ENCODE measurements around the gene SLC6A16.
"Not testable (repeated sequence)": the region's sequence is repeated elsewhere in the genome, so short reads cannot be mapped to it uniquely, and the experiment has no call there.

Gene SLC6A16

DNA sequence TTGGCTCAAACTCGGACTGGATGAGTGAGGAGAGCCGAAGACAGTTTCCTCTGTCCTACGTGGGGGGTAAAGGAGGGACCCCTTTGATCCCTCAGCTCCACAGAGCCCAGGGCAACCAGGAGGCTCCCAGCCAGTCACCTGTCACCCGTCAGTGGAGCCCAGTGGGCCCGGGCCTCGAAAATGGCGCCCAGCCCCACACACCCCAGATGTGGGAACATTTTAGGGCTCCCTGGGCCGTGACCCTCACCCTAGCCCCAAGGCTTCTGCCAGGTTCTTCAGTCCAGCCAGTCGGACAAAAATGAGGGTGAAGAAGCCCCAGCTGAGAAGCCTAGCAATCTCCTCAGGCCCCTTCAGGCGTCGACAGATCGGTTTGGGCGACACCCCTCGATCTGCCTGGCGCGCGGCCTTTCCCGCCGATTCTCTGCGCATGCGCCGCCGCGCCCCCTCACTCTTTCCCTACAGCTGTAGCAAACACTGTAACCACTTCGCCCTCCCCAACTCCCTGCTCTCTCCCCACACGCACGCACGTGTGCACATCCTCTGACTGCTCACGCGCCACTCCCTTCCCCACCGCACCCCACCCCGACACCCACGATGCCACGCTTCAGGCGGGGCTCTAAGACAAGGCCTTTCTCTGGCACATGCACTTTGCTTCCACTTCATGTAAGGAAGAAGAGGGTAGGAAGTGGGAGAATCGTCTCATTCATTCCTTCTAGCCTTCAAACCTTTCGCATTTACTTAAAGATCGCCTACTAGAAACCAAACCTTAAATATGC is at the start of gene SLC6A16:
SLC6A16 (minus strand) TSS at position 391 of the 776 bp plus-strand sequence. CDS start 13,844 bp downstream, outside the sequence.
- DNase-seq (ENCODE audit: low read depth), result no peak

DNA sequence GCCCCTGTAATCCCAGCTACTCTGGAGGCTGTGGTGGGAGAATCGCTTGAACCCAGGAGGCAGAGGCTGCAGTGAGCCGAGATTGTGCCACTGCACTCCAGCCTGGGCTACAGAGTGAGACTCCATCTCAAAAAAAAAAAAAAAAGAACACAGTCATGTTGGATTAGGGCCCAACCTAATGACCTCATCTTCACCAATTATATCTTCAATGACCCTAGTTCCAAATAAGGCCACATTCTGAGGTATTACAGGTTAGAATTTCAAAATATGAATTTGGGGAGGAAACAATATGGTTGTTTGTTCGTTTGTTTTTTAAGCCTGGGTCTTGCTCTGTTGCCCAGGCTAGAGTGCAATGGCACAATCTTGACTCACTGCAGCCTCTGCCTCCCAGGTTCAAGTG is 48.2 kb upstream of the SLC6A16 start:
- not testable (repeated sequence) for DNase-seq (ENCODE audit: low read depth)

DNA sequence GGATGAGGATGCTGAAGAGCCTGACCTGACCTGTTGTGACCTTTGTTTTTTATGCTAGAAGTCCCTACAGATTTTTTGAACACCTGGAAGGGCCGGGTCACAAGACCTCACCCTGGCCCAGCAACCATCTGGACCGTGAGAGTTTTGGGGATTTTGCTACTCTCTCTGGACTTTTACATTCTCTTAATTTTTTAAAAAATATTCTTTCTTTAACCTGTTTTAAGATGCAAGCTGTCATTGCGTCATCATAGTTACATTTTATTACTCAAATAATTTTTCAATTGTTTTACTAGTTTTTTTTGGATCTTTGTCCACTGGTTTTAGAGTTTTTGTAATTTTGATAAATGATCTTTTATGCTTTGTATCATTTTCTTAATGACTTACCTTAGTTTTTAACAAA is 46.2 kb upstream of the SLC6A16 start:
- no peak for DNase-seq (ENCODE audit: low read depth)

DNA sequence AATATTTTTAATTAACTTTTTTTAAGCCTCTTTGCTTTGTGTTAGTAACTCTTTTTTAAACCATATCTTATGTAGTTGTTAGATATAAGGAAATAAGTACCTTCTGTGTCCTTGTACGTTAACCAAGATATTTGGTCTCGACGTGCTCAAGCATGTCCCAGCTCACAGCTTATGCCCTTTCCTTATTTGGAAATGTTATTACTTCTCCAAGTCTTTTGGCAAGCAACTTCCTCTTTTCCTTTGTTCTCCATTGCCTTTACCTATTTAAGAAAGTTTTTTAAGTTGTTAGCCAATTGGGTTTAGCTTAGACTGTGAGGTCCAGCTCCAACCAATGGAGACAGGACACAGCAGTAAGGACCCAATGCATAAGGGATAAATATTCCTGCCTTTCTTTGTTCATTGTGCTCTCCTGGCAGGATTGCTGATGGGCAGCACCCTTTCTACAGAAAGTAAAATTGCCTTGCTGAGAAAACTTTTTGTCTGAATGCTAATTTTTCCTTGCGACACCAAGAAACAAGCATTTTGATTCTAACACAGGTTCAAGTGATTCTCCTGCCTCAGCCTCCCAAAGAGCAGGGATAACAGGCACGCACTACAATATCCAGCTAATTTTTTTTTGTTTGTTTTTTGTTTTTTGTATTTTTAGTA is 43.8 kb upstream of the SLC6A16 start:
- DNase-seq (ENCODE audit: low read depth), result no peak

DNA sequence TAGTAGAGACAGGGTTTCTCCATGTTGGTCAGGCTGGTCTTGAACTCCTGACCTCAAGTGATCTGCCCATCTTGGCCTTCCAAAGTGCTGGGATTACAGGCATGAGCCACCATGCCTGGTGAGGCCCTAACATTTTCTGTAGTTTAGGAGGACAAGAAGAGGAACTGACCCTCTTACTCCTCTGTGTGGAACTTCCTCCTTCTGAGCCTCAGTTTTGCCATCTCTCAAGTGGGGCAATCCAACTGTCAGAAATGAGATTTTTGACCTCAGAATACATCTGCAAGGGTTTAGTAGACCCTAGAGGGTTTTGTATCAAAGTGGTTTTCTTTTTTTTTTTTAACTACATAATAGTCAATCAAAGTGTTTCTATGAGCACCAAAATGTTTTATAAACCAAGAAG is 41.1 kb upstream of the SLC6A16 start:
- no peak for DNase-seq (ENCODE audit: low read depth)

DNA sequence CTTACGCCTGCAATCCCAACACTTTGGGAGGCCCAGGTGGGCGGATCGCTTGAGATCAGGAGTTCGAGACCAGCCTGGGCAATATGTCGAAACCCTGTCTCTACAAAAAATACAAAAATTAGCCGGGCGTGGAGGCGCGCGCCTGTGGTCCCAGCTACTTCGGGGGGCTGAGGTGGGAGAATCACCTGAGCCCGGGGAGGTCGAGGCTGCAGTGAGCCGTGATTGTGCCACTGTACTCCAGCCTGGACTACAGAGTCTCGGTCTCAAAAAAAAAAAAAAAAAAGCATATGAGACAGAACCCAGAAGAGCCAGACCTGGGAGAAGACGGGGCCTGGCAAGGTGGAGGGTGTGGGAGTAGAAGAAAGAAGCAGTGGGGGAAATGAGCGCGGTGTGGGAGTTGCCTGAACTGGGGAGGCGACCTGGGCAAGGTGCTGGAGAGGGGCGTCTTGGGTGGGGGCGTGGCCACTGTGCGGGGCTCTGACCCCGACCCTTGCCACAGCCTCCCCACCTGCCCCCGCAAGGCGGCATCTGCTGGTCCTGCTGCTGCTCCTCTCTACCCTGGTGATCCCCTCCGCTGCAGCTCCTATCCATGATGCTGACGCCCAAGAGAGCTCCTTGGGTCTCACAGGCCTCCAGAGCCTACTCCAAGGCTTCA is 39.2 kb upstream of the SLC6A16 start:
- DNase-seq (ENCODE audit: low read depth), result no peak

DNA sequence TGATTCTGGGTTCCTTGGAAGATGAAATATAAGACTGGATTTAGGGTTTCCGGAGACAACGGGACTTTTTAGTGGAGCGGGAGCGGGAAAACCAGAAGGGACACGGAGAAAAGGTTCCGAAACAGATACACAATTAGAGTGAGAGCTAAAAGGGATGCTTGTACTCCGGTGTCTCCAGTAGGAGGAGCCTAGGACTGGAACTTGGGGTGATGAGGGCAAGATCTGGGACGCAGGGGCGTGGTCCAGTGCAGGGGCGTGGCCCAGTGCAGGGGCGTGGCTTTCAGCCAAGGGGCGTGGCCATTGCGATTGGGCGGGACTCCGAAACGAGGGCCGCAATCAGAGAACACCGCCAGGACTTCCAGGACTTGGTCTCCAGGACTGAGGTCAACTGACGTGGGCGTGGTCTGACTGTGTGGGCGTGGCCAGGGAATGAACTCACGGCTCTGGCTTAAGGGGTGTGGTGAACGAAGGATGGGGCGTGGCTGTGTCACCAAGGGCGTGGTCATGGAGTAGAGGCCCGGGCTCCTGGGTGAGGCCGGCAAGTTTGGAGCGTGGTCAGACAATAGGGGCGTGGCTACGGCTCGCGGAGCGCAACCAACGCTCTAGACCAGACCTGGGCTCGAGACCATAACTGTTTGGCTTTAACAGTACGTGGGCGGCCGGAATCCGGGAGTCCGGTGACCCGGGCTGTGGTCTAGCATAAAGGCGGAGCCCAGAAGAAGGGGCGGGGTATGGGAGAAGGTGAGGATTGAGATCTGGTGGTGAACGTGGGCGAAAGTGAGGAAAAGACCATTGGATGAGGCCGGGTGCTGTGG is 38.5 kb upstream of the SLC6A16 start, which contains the start of gene DKKL1:
DKKL1 (plus strand) TSS at position 610 of the 815 bp plus-strand sequence; CDS start at position 732, 122 bp downstream.
- DNase-seq (ENCODE audit: low read depth), result peak; percentile 36

DNA sequence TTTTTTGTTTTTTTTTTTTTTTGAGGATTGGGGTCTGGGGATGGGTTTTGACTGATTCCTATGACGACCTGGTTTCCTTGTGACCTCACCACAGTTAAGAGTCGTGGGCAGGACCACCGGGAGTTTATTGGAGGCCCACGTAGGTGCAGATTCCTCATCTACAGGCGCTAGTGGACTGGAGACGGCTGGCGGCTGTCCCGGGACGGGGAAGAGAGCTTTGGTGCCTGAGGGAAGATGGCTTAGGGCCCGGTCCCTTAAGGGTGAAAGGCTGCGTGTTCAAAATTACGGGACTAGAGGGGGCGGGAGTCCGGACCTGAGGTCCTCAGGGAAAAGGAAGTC is 37.9 kb upstream of the SLC6A16 start:
- no peak for DNase-seq (ENCODE audit: low read depth)

DNA sequence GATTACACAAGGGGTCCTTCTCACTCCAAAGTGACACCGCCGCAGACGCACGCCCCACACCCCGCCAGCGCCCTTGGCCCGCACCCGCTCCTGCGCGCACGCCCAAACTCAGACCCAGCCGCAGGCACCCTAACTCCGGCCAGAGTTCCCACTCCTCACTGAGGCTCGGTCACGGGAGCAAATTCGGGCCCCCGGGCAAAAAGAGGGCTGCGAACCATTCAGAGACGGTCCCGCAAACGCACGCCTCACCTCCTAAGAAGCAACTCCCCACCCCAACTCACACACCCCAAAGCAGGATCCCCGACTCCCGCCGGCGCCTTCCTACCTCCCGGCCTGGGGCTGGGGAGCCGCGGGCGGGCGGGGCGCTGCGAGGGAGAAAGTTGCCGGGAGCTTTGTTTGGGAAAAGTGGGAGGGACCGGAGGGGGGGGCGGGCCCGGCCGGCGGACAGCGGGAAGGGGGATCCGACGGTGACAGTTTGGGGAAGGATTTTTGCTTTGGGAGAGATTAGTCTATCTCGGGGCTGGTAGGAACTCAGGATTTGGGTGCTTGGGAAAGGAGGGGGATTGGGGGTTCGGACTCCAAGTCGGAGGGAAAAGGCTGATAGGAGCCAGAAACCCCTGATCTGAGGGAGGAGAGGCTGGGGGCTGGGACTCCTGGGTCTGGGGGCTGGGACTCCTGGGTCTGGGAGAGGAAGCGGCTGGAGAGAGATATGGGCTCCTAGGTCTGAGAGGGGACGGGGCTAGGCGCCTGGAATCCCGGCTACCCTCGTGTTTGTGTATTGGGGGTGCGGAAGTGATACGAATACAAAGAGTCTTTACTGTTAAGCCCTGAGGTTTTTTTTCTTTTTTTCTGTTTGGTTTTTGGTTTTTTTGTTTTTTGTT is 37.3 kb upstream of the SLC6A16 start, which contains the start of gene TEAD2:
TEAD2 (minus strand) TSS at position 369 of the 881 bp plus-strand sequence. CDS start 2,341 bp downstream, outside the sequence.
- DNase-seq (ENCODE audit: low read depth), result no peak

DNA sequence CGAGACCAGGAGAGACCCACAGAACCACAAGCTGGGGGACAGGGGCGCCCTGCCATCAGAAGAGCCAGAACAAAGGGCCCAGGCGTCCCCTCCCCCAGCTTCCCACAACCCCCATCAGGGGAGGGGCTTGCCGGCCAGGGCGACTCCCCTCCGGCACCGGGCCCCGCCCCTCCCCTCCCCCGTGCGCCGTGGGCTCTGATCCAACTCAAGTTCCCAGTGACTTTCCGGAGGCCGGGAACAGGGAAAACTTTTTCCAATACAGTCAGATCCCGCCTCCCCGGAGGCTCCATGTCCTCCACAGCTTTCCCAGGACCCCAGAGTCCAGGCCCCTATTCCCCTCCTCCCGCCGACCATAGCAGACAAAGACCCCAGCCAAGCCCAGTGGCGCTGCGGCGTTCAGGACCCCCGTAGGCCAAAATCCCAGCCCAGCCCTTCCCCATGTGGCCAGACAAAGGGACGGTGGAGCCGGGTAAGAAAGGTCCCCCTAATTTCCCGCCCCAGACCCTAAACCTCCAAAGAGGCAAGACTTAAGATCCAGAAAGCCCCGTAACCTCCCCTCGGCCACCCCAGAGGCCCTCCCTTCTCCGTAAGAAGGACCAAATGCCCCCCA is 36.6 kb upstream of the SLC6A16 start:
- DNase-seq (ENCODE audit: low read depth), result no peak

DNA sequence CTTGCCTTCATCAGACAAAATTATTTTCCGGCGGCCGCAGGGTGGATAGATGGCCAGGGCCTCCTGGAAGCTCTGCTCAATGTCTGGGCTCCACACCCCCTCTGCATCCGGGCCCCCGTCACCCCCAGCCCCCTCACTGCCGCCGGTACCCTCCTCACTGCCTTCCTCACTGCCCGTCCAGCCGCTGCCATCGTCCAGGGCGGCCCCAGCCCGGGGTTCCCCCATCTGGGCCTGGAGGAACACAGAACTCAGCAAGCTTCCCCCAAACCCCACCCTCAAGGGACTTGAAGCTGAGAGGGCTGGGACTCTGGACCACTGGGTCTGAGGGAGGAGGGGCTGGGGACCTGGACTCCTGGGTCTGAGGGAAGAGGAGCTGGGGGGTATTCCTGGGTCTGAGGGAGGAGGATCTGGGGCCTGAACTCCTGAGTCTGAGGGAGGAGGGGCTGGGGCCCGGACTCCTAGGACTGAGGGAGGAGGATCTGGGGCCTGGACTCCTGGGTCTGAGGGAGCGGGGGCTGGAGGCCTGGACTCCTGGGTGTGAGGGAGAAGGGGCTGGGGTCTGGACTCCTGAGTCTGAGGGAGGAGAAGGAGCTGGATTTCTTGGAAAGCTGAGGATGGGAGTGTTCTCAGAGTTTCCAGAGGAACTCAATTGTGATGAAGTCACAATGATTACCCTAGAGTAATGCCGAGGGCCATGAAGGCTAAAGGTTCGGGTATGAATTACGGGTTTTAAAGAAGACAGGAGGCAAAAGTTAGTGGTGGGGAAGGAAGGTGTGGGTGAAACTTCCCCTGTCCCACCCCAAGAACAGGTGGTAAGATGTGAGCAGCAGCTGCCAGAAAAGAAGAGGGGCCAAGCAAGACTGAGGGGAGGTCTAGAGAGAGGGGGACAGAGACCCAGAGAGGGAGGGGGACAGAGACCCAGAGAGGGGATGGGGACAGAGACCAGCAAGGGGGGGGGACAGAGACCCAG is 35.1 kb upstream of the SLC6A16 start:
- DNase-seq (ENCODE audit: low read depth), result no peak

DNA sequence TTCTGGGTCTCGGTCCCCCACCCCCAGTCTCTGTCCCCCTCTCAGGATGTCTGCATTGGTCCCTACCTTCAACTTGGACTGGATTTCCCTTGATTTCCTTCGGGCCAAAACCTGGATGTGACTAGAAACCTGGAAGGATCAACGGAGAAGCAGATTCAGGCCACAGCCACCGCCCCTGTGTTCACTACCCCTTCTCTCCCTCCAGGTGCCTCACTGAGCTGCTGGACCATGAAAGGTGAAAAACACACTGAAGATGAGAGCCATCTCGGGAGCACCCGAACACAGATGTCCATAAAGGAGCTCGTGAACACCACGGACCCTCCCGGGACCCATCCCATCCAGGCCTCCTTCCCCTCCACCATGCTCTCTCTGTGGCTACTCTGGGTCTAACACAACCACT is 32.2 kb upstream of the SLC6A16 start:
- no peak for DNase-seq (ENCODE audit: low read depth)

DNA sequence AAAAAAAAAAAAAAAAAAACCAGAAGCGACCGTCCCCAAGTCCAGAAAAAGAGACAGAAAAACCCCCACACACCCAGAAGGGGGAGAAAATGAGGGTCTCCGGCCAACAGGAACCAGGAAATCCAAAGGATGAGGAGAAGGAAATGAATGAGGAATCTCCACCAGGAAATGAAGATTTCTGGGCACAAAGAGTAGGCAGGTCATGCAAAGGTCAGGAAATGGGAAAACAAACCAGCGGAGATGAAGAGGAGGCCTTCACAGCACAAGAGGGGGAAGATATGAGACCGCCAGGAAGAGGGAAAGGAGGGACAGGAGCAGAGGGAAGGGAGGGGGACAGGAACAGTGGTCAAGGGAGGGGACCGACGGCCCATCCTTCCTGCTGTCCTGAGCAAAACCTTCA is 31.4 kb upstream of the SLC6A16 start:
- no peak for DNase-seq (ENCODE audit: low read depth)

DNA sequence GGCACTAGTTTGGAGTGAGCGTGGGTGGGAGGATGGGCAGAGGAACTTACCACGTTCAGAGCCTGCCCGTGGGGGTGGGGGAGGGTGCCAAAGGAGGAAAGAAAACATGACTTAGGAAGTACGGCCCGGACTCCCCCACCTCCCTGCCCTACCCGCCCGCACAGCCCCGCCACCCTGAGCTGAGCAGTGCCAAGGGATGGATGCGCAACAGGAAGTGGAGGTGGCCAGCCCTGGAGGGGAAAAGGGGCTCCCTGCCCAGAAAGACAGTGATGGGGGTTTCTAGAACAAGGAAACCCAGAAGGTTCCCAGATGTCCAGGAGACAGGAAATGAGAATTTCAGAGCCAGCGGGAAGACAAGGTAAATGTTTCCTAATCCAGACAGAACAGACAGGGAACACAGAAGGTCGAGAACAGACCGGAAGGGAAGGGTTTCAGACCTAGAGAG is 30.9 kb upstream of the SLC6A16 start:
- no peak for DNase-seq (ENCODE audit: low read depth)

DNA sequence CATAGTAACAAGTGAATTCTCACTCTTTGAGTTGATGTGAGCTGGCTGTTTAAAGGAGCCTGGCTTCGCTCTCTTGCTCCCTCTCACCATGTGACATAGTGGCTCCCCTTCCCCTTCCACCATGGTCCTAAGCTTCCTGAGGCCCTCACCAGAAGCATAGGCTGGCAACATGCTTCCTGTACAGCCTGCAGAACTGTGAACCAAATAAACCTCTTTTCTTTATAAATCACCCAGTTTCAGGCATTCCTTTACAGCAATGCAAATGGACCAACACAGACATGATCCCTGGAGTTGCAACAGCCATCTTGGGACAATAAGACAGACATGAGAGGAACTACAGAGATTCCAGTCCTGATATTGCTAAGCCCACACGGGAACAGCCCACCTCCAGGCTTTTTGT is 24.6 kb upstream of the SLC6A16 start:
- DNase-seq (ENCODE audit: low read depth), result no peak

DNA sequence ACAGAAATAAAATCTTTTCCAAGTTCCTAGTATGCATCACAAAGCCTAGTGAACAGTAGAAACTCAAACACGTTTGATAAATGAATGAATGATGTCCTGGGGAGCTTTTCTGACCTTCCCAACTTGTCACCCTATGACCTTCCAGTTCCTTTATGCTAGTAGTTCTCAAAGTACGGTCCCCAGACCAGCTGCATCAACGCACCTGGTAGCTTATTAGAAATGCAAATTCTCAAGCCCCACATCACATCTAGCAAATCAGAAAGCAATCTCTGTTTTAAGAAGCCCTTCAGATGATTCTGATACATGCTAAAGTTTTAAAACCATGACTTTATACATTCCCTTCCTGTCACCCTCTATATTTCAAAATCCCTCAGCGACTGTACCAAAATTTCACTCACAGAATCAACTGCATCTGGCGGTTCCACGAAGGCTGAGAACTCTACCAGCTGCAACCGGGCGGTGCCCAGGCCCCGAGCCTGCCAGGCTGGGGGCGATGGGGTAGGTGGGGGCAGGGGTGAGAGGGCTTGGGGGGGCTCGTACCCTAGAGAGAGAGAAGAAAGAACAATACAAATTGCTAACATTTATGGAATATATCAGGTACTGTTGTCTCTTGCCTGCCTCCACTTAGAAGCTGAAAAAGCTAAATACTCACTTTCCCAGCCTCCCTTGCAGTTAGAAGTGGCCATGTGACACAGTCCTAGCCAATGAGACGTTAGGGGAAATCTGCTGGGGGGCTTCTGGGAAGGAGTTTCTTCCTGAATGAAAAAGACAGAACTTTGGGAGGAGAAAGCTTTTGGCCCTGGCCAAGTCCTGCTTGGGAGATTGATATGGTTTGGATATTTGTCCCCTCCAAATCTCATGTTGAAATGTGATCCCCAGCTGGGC is 23.6 kb upstream of the SLC6A16 start:
- no peak for DNase-seq (ENCODE audit: low read depth)

DNA sequence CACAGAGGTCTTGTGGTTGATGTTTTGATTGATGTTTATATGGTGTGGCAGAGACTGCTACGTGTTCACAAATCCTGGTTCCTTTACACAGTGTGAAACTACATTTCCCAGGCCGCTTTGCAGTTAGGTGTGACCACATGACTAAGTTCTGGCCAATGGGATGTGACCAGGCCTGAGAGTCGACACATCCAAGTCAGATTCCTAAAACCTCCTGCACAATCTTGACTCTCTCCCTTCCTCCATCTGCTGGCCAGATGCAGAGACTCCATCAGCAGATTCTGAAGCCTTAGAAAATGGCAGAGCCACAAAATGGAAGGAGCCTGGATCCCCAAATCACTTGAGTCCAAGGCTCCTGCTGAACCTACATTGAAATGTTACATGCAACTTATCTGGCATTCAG is 22.8 kb upstream of the SLC6A16 start:
- no peak for DNase-seq (ENCODE audit: low read depth)

DNA sequence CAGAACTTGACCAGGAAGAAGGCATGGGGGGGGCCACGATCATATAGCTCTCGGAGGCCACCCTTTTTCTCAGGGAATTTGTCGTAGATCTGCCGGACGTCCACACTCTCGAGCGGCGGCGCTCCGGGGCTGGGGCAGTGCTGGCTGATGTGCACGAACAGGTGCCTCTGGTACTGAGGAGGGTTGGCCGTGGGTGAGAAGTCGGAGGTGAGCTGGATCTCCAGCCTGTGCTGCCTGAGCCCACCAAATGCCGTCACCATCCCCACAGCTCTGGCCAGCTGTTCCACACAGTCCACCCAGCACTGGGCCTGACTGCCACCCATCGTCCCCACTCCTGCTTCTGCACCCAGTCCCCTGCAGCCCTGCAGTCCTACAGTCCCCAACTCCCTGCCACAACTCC is 22.2 kb upstream of the SLC6A16 start:
- DNase-seq (ENCODE audit: low read depth), result no peak
